LNCAP (cell line): ENCODE measurements around the gene TUBG1.

ENCODE experiments used
- CTCF ChIP-seq: fragments of 450-650 bp; IDR thresholded peaks from 2 replicates; pipeline ENCODE4 v1.5.1; 2017; ENCODE audit warnings: mild to moderate bottlenecking

TUBG1 gene

GRCh38 chr17:42573095-42573494 lies 36.4 kb upstream of the TUBG1 start:
- TF ChIP-seq CTCF: no peak

GRCh38 chr17:42574463-42574862 lies 35.0 kb upstream of the TUBG1 start:
- TF ChIP-seq CTCF: no peak

GRCh38 chr17:42577140-42577531 lies 32.3 kb upstream of the TUBG1 start:
- TF ChIP-seq CTCF: no peak

GRCh38 chr17:42577532-42578281 lies 31.8 kb upstream of the TUBG1 start, which contains the start of gene PSMC3IP:
TSS of gene PSMC3IP (minus strand) at chr17:42577729. CDS start at chr17:42577686, 43 bp downstream.
- peak; percentile 30 for TF ChIP-seq CTCF

- TF ChIP-seq CTCF: peak; percentile 69
These were observed 31.1 kb upstream of the TUBG1 start for GRCh38 chr17:42578282-42578869.

- no peak for TF ChIP-seq CTCF
These were observed 29.5 kb upstream of the TUBG1 start for GRCh38 chr17:42579794-42580551.

- no peak for TF ChIP-seq CTCF
These were observed 27.7 kb upstream of the TUBG1 start for GRCh38 chr17:42581744-42582270.
